ENCODE results near the gene CALU. TPM values are rescaled to one million over a fixed set of nuclear protein-coding genes. Genes with fewer than 3 reads are reported as not detected.

Gene CALU
- total RNA-seq (2014; rRNA removed; shearing (Covaris generic)) = 172 and 189 TPM in 2 replicates
- 130 and 175 TPM in 2 replicates for polyA plus RNA-seq (2014; cell fraction: nucleus; rRNA removed)

- peak; percentile 95 for DNase-seq (ENCODE audit: extremely low read depth, low read depth)
Observed at GRCh38 chr7:128739048-128739962, at the start of gene CALU. Gene CALU, plus strand, starts transcription at chr7:128739359. Its CDS starts 9,225 bp downstream, at chr7:128748584.

DNA sequence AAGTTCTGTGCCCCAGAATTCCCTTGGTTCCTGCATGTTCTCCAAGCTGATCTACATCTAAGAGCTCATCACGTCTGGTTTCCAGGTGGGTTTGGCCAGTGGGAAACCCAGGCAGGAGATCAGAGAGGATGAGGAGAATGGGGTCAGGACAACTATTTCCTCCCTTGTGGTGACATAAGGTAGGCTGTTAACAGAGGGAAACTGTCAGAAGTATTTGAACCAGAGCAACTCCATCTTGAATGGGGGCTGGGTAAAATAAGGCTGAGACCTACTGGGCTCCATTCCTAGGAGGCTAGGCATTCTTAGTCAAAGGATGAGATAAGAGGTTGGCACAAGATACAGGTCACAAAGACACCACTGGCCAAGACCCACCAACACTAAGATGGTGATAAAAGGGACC lies 47.9 kb upstream of the CALU start:
- no peak for DNase-seq (ENCODE audit: extremely low read depth, low read depth)

- no peak for DNase-seq (ENCODE audit: extremely low read depth, low read depth)
Observed at GRCh38 chr7:128692623-128693270, 46.4 kb upstream of the CALU start.

DNA sequence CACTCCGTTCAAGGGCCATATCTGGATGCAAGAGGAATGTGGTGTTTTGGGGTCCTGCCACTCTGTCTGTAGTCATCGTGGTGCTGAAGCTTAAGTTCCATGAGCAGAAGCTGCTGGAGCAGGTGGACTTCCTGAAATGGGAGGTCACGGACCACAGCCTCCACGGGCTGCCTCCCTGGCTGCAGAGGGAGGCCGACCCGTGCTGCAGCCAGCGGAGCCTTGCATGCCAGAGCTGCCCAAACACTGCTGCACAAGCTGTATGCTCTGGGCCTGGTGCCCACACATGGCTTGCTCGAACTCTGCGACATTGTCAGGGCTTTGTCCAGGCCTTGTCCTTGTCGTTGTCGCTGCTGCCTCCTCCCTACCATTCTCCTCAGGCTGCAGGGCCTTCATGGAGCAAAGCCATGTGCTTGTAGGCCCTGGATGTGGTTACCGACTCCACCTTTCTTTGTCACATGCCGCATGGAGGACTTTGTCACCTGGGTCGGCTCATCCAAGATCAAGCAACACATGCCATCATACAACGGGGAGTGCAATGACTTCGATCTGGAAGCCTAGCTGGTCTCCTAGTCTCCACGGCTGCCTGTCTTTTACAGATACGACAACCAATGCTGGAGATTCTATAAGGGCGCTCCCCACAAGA lies 45.7 kb upstream of the CALU start:
- no peak for DNase-seq (ENCODE audit: extremely low read depth, low read depth)

DNA sequence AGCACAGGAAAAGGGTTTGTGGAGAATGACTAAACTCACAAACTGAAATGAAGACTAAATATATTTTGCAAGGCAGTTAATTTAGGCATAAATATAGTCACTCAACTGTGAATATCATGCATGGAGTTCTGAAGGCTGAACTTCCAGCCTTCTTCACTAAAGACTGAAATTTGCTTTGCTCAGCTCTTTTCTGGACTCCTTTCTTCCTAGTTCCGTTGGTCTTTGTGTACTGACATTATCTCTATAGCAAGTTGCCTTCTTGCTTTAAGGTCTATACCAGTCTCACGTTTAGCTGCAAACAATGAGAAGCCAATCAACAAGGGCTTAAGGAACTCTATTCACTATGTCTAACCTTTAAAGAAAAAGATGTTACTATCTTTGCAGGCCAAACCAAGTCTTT lies 44.4 kb upstream of the CALU start:
- no peak for DNase-seq (ENCODE audit: extremely low read depth, low read depth)

GRCh38 chr7:128697302-128697905 lies 41.8 kb upstream of the CALU start:
- peak; percentile 11 for DNase-seq (ENCODE audit: extremely low read depth, low read depth)

DNA sequence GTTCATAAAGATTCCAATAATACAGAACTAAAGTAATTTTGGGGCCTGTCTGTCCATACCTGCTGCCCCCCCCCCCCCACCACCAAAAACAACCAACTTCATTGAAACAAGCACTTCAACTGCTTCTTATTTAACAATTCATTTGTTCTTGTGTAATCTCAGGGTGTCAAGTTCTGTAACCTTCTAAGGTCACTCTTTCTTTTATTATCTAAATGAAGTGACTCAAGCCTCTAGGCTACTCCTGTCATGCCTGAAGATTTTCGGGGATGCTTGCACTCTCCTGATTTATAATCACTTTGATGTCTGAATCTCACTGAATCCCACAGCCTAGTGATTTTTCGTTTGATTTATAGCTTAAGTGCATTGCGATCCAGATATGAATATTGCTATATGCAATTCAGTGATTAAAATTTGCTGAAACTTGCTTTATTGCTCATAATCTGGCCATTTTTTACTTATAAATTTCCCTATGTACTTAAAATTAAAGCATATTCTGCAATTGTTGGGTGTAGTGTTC lies 39.9 kb upstream of the CALU start:
- DNase-seq (ENCODE audit: extremely low read depth, low read depth) = no peak

DNA sequence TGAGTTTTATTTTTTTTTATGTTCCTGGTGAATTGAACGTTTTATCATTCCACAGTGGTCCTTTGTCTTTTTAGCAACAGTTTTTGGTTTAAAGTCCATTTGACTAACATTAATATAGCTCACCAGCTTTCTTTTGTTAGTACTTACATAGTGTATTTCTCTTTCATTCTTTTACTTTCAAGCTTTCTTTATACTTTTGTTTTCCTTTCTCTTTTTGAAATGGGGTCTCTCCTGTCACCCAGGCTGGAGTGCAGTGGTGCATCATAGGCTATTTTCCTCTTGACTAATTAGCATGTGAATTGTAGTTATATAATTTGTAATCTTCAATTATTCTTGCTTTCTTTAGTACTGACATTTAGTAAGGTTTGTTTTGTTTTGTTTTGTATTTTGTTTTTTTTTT lies 39.3 kb upstream of the CALU start:
- no peak for DNase-seq (ENCODE audit: extremely low read depth, low read depth)

GRCh38 chr7:128701062-128701785 lies 37.9 kb upstream of the CALU start:
- no peak for DNase-seq (ENCODE audit: extremely low read depth, low read depth)

- no peak for DNase-seq (ENCODE audit: extremely low read depth, low read depth)
Observed at GRCh38 chr7:128703609-128704241, 35.4 kb upstream of the CALU start.

DNA sequence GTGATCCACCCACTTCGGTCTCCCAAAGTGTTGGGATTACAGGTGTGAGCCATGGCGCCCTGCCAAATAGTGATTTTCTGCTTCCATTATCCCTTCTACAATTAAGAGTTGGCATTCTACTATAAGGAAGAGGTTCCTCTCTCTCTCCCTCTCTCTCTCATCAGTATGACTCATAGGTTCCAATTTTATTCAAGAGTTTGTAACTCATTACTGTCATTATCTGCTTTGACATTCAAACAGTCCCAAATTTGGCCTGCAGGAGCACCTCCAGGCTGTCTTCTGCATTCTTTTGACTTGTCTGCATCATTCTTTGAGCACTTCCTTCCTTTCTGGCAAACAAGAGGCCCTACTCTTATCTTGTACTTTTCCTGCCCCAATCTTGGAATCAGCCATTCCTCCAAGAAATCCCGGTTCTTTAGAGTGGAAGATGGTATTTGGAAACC lies 33.2 kb upstream of the CALU start:
- DNase-seq (ENCODE audit: extremely low read depth, low read depth) = no peak

DNA sequence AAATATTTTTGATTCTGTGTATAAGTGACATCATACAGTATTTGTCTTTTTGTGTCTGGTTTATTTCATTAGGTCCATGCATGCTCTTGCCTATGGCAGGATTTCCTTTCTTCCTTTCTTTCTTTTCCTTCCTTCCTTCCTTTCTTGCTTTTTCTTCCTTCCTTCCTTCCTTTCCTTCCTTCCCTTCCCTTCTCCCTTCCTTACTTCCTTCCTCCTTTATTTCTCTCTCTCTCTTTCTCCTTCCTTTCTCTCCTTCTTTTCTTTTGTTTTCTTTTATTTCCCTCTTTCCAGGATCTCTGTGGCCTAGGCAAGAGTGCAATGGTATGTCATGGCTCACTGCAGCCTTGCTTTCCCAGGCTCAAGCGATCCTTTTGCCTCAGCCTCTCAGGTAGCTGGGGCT lies 31.4 kb upstream of the CALU start:
- no peak for DNase-seq (ENCODE audit: extremely low read depth, low read depth)

GRCh38 chr7:128708235-128708634 lies 30.9 kb upstream of the CALU start:
- DNase-seq (ENCODE audit: extremely low read depth, low read depth) = no peak

GRCh38 chr7:128708824-128709223 lies 30.3 kb upstream of the CALU start:
- DNase-seq (ENCODE audit: extremely low read depth, low read depth) = no peak

GRCh38 chr7:128710481-128710880 lies 28.7 kb upstream of the CALU start:
- DNase-seq (ENCODE audit: extremely low read depth, low read depth) = no peak

- DNase-seq (ENCODE audit: extremely low read depth, low read depth) = no peak
Observed at GRCh38 chr7:128713794-128714193, 25.4 kb upstream of the CALU start.

DNA sequence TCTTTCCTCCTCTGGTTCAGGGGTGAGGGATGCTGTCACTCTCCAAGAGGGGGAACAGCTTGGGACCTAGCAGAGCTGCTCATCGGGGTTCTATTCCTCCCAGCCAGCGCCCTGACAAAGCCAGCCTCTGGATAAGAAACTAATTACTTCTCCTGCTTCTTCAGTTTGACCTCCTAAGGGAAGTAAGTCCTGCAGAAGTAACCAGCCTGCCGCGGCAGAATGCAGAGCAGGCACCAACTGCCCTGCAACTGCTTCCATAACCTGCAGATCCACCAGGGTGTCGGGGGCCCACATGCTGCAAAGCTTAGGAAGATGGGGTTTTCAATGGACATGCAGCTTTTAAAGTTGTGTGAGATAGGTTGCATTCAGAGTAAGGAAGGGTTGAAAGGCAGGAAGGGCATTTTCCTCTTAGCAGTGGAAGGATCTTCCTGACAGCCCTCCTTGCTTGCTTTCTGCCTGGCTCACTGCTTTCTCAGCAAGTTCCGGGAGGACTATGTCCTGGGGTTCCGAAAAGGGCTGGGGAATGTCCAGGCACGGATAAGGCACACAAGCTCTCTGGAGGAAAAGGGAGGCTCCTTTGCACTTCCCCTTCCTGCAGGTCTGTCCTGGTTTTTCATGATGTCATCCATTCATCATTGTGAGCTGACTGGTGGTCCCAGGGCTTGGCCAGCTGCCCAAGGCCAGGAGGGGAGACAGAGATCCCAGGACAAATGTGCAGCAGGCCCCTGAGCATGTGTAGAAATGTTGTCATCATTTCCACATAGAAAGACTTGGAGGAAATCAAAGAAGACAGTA lies 24.3 kb upstream of the CALU start:
- DNase-seq (ENCODE audit: extremely low read depth, low read depth) = no peak

GRCh38 chr7:128718967-128719642 lies 20.1 kb upstream of the CALU start:
- DNase-seq (ENCODE audit: extremely low read depth, low read depth) = no peak

Data from NCI-H460 (cell line).